GM12878 (cell line): Measurements from ENCODE around the gene SHROOM4. TPM values are rescaled to one million over a fixed set of nuclear protein-coding genes. Genes with fewer than 3 reads are reported as not detected.

Experiments
- ATAC-seq: fragments of 200-7000 bp; cut with Tn5 transposase; 3 replicates; pipeline ENCODE4 v1.9.1; 2020; ENCODE audit warnings: mild to moderate bottlenecking, moderate library complexity
- BruUV-seq: library from RNA; stranded (reverse); fragments of 400-500 nt; replicated peaks from 2 replicates; lab custom pipeline; 2021; lab: Mats Ljungman, UMichigan
- CTCF ChIA-PET: fragments of 300-600 bp; sonication (Branson Sonifier 250); formaldehyde crosslinking; extraction: SDS; loops from one replicate; lab custom pipeline; 2021; ENCODE audit warnings: inconsistent platforms; lab: Yijun Ruan, JAX
- POLR2A ChIA-PET: fragments of 350-600 bp; formaldehyde crosslinking; extraction: SDS; loops from one replicate; lab custom pipeline; 2021; ENCODE audit warnings: inconsistent platforms; lab: Charles Lee
- RAD21 ChIA-PET: fragments of 300-600 bp; sonication (Branson Sonifier 250); formaldehyde crosslinking; loops from one replicate; lab custom pipeline; 2023; ENCODE audit warnings: antibody characterized with exemption; ENCODE audit not compliant: unreplicated experiment; lab: Charles Lee
- SMC1A ChIA-PET: fragments of 300-600 bp; sonication (Branson Sonifier 250); formaldehyde crosslinking; loops from one replicate; lab custom pipeline; 2023; ENCODE audit not compliant: unreplicated experiment, uncharacterized antibody; lab: Charles Lee
- DNase-seq: peaks from one replicate; pipeline ENCODE4 v3.0.0-alpha.2; 2011; ENCODE audit warnings: low read depth, low spot score
- FAIRE-seq: peaks from 3 replicates; lab custom pipeline; 2011; peaks lifted over from hg19 to GRCh38; lab: Jason Lieb, UNC
- H2AFZ ChIP-seq: 2 replicates; pipeline ENCODE4 v1.6.0; 2011; ENCODE audit warnings: low read depth, low read length, control low read depth; ENCODE audit not compliant: control insufficient read depth
- H3K27ac ChIP-seq: 2 replicates; pipeline ENCODE4 v1.5.1; 2011; ENCODE audit warnings: control low read depth; ENCODE audit not compliant: control insufficient read depth, insufficient read depth
- H3K27me3 ChIP-seq, 2 experiments: replicated peaks in 1 of 2; 2 replicates each; pipeline versions ENCODE4 v1.6.0 to v1.6.1; 2011; ENCODE audit warnings: low read length in 1 of 2; ENCODE audit not compliant: control insufficient read depth in 2 of 2, insufficient read depth in 2 of 2
- H3K36me3 ChIP-seq, 2 experiments: 2 replicates each; pipeline ENCODE4 v1.5.1; 2011; ENCODE audit warnings: low read length in 1 of 2; ENCODE audit not compliant: control insufficient read depth in 2 of 2, insufficient read depth in 2 of 2
- H3K4me1 ChIP-seq: 2 replicates; pipeline ENCODE4 v1.6.1; 2011; ENCODE audit warnings: mild to moderate bottlenecking, low read length, moderate library complexity, mixed read lengths; ENCODE audit not compliant: control insufficient read depth, insufficient read depth
- H3K4me2 ChIP-seq: 2 replicates; pipeline ENCODE4 v1.6.0; 2011; ENCODE audit warnings: control low read depth; ENCODE audit not compliant: control insufficient read depth, insufficient read depth
- H3K4me3 ChIP-seq: fragments of 200-600 bp; sonication (generic); 2 replicates; pipeline ENCODE4 v1.5.1; 2016
- H3K79me2 ChIP-seq: 2 replicates; pipeline ENCODE4 v1.6.0; 2011; ENCODE audit warnings: low read length; ENCODE audit not compliant: control insufficient read depth, insufficient read depth
- H3K9ac ChIP-seq: 2 replicates; pipeline ENCODE4 v1.8.0; 2011; ENCODE audit warnings: low read length, control low read depth, mixed read lengths; ENCODE audit not compliant: control insufficient read depth, insufficient read depth
- H3K9me3 ChIP-seq: replicated peaks from 3 replicates; pipeline ENCODE4 v1.5.1; 2011; ENCODE audit warnings: mild to moderate bottlenecking, low read length; ENCODE audit not compliant: control insufficient read depth, insufficient read depth
- H4K20me1 ChIP-seq: 2 replicates; pipeline ENCODE4 v1.6.0; 2011; ENCODE audit not compliant: control insufficient read depth, insufficient read depth
- CBFB ChIP-seq: IDR thresholded peaks from 2 replicates; pipeline ENCODE4 v1.6.1; 2016; ENCODE audit warnings: antibody characterized with exemption, low read depth
- CBX3 ChIP-seq: fragments of 200-600 bp; sonication (generic); IDR thresholded peaks from 2 replicates; pipeline ENCODE4 v1.6.1; 2016; ENCODE audit warnings: low read depth, borderline replicate concordance
- EP300 ChIP-seq, 2 experiments: fragments of 150-350 bp in 1 of 2; IDR thresholded peaks; 2 replicates each; pipeline ENCODE4 v1.6.1; 2011 to 2012; ENCODE audit warnings: low read depth in 2 of 2, low read length in 2 of 2, borderline replicate concordance in 1 of 2, improper control_type of control experiment in 1 of 2, inconsistent platforms in 1 of 2; ENCODE audit not compliant: control insufficient read depth in 1 of 2
- NBN ChIP-seq: fragments of 450-650 bp; IDR thresholded peaks from 2 replicates; pipeline ENCODE4 v1.6.1; 2016
- RCOR1 ChIP-seq: conservative IDR thresholded peaks from 2 replicates; pipeline ENCODE4 v1.6.1; 2012; ENCODE audit warnings: low read depth, low read length, improper control_type of control experiment
- SREBF2 ChIP-seq: IDR thresholded peaks from 2 replicates; pipeline ENCODE4 v1.6.1; 2012; ENCODE audit warnings: mild to moderate bottlenecking, low read length
- STAT1 ChIP-seq: fragments of 450-650 bp; conservative IDR thresholded peaks from 2 replicates; pipeline ENCODE4 v1.6.1; 2014; ENCODE audit warnings: antibody characterized with exemption, mild to moderate bottlenecking
- TAF1 ChIP-seq: IDR thresholded peaks from 2 replicates; pipeline ENCODE4 v1.6.1; 2011; ENCODE audit warnings: mild to moderate bottlenecking, low read depth, low read length, borderline replicate concordance
- TBL1XR1 ChIP-seq: IDR thresholded peaks from 2 replicates; pipeline ENCODE4 v1.6.1; 2012; ENCODE audit warnings: low read depth, low read length, improper control_type of control experiment
- WGBS: methylation state at CpG from one replicate; pipeline ENCODE4 v1.1.6; 2016; ENCODE audit warnings: low lambda C conversion rate; ENCODE audit not compliant: insufficient replicate concordance, insufficient coverage; ENCODE audit errors: missing lambda C conversion rate; 5-methylcytosine and 5-hydroxymethylcytosine counted together
- in situ Hi-C: fragments of 300-500 bp; cut with MboI; formaldehyde crosslinking; loops from 9 replicates; pipeline ENCODE4 v1.14.3; 2018; ENCODE audit warnings: mixed read lengths
- intact Hi-C: fragments of 100-400 bp; cut with micrococcal nuclease; formaldehyde crosslinking; loops from one replicate; pipeline ENCODE4 v1.14.2; 2022; ENCODE audit not compliant: unreplicated experiment
- polyA plus RNA-seq, 11 experiments: library from polyadenylated mRNA; depleted of rRNA in 4 of 11; unstranded in 6 of 11; stranded (reverse) in 5 of 11; fragments of >200 nt; fragmentation: Nextera tagmentation in 4 of 11; fragmentation: Illumina TruSeq in 1 of 11; extraction: Ambion mirVana in 4 of 11; extraction: Trizol in 1 of 11; gene quantifications; 1 replicate in 1 of 11; 2 replicates in 10 of 11; pipeline versions ENCODE4 v1.2.1 to v1.2.3, GENCODE V29; 2011 to 2016; ENCODE audit warnings: inconsistent platforms in 2 of 11, missing spikeins in 2 of 11, low read depth in 1 of 11
- total RNA-seq, 4 experiments: library from RNA; depleted of rRNA in 3 of 4; stranded (reverse); fragments of >200 nt in 3 of 4; fragmentation: Illumina TruSeq in 1 of 4; extraction: Trizol in 1 of 4; gene quantifications; 2 replicates each; pipeline versions ENCODE4 v1.2.1 to v1.2.3, GENCODE V29; 2013 to 2021
- TF ChIP-seq, protein P1 (sequence below): fragments of 450-650 bp; IDR thresholded peaks from 2 replicates; pipeline ENCODE4 v1.6.1; 2016; ENCODE audit warnings: mild to moderate bottlenecking
- TF ChIP-seq, protein P2 (sequence below): IDR thresholded peaks from 2 replicates; pipeline ENCODE4 v1.6.1; 2012; ENCODE audit warnings: mild to moderate bottlenecking, low read depth, low read length

The SHROOM4 gene
- total and polyA plus RNA-seq, 10 of the 15 experiments (the other 5 are each of a cell fraction or from before 2014, with no cell fraction given), result 0.01 to 0.03 TPM; not detected in 8

GRCh38 chrX:50577326-50577725, 236.7 kb downstream of the SHROOM4 start:
- DNase-seq (no peak), ATAC-seq (no peak), FAIRE-seq (no peak)
- Histone ChIP-seq H3K4me2 (no peak overlapping the region), H3K79me2 (no peaks in the 10 kb centered on the region), H3K9ac (no peak overlapping the region), H3K9me3 (no peaks in the 10 kb centered on the region), H3K27me3 (no peaks in the 10 kb centered on the region), H2AFZ (no peak overlapping the region), H4K20me1 (no peaks in the 10 kb centered on the region), H3K4me3 (no peak overlapping the region), H3K27ac (no peak overlapping the region), H3K4me1 (no peaks in the 10 kb centered on the region), H3K36me3 (no peaks in the 10 kb centered on the region)
- ChIA-PET CTCF (interaction anchor here (1.5 kb wide), 1 partner anchor 660 kb away, joined by 5 read pairs; no protein-coding TSS in a partner anchor), SMC1A (no interaction called here), RAD21 (no interaction called here), POLR2A (no interaction called here)
- intact Hi-C loops, result no loop called here
- TF ChIP-seq STAT1 (no peak), SREBF2 (no peak), CBX3 (no peak), RCOR1 (no peak), NBN (no peak), EP300 (IDR thresholded peaks at IDR 0.05; ENCODE audit: borderline replicate concordance in 1 of 2, control insufficient read depth in 1 of 2, low read depth in 2 of 2, low read length in 2 of 2) (no peak), CBFB (no peak), TBL1XR1 (no peak), TAF1 (no peak)
- TF ChIP-seq, protein P1, sequence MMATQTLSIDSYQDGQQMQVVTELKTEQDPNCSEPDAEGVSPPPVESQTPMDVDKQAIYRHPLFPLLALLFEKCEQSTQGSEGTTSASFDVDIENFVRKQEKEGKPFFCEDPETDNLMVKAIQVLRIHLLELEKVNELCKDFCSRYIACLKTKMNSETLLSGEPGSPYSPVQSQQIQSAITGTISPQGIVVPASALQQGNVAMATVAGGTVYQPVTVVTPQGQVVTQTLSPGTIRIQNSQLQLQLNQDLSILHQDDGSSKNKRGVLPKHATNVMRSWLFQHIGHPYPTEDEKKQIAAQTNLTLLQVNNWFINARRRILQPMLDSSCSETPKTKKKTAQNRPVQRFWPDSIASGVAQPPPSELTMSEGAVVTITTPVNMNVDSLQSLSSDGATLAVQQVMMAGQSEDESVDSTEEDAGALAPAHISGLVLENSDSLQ, result no peak
- TF ChIP-seq, protein P2, sequence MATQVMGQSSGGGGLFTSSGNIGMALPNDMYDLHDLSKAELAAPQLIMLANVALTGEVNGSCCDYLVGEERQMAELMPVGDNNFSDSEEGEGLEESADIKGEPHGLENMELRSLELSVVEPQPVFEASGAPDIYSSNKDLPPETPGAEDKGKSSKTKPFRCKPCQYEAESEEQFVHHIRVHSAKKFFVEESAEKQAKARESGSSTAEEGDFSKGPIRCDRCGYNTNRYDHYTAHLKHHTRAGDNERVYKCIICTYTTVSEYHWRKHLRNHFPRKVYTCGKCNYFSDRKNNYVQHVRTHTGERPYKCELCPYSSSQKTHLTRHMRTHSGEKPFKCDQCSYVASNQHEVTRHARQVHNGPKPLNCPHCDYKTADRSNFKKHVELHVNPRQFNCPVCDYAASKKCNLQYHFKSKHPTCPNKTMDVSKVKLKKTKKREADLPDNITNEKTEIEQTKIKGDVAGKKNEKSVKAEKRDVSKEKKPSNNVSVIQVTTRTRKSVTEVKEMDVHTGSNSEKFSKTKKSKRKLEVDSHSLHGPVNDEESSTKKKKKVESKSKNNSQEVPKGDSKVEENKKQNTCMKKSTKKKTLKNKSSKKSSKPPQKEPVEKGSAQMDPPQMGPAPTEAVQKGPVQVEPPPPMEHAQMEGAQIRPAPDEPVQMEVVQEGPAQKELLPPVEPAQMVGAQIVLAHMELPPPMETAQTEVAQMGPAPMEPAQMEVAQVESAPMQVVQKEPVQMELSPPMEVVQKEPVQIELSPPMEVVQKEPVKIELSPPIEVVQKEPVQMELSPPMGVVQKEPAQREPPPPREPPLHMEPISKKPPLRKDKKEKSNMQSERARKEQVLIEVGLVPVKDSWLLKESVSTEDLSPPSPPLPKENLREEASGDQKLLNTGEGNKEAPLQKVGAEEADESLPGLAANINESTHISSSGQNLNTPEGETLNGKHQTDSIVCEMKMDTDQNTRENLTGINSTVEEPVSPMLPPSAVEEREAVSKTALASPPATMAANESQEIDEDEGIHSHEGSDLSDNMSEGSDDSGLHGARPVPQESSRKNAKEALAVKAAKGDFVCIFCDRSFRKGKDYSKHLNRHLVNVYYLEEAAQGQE, result no peak
- 0% methylated on average over 1 of the region's 1 CpG for WGBS
- in situ Hi-C loops, result no loop called here
- BruUV-seq, result no TSS peak
